PC-9 (cell line): Measurements from ENCODE around the gene RIPOR3. TPM values are rescaled to one million over a fixed set of nuclear protein-coding genes. Genes with fewer than 3 reads are reported as not detected.

ENCODE experiments used
- BruUV-seq: library from RNA; stranded (reverse); fragments of 400-500 nt; replicated peaks from 2 replicates; lab custom pipeline; 2021; lab: Mats Ljungman, UMichigan
- CTCF ChIA-PET: fragments of 300-600 bp; sonication (Branson Sonifier 250); formaldehyde crosslinking; loops from one replicate; lab custom pipeline; 2022; ENCODE audit warnings: antibody characterized with exemption; lab: Charles Lee
- POLR2A ChIA-PET: fragments of 300-600 bp; sonication (Branson Sonifier 250); formaldehyde crosslinking; loops from one replicate; lab custom pipeline; 2022; ENCODE audit warnings: antibody characterized with exemption; ENCODE audit not compliant: unreplicated experiment; lab: Charles Lee
- DNase-seq, 2 experiments: peaks; one replicate each; pipeline versions ENCODE4 v3.0.0 to v3.0.0-alpha.2; 2015 to 2022; ENCODE audit warnings: mixed read lengths in 1 of 2
- H2AFZ ChIP-seq: fragments of 200-600 bp; sonication (generic); 2 replicates; pipeline ENCODE4 v1.8.1; 2017; ENCODE audit warnings: antibody characterized with exemption
- H3F3A ChIP-seq: fragments of 200-600 bp; sonication (generic); 2 replicates; pipeline ENCODE4 v1.8.1; 2017; ENCODE audit warnings: antibody characterized with exemption, mild to moderate bottlenecking, low read depth; ENCODE audit not compliant: insufficient read depth
- H3K27ac ChIP-seq: fragments of 200-600 bp; sonication (generic); 2 replicates; pipeline ENCODE4 v1.6.1; 2016; ENCODE audit warnings: mixed run types
- H3K27me3 ChIP-seq: fragments of 200-600 bp; sonication (generic); 2 replicates; pipeline ENCODE4 v1.6.1; 2016; ENCODE audit warnings: low read depth, mixed run types; ENCODE audit not compliant: insufficient read depth
- H3K36me3 ChIP-seq: fragments of 200-600 bp; sonication (generic); 2 replicates; pipeline ENCODE4 v1.6.1; 2016; ENCODE audit warnings: low read depth, mixed run types
- H3K4me1 ChIP-seq: fragments of 200-600 bp; sonication (generic); replicated peaks from 2 replicates; pipeline ENCODE4 v1.6.1; 2016; ENCODE audit warnings: mixed run types; ENCODE audit not compliant: insufficient read depth
- H3K4me2 ChIP-seq: fragments of 200-600 bp; sonication (generic); 2 replicates; pipeline ENCODE4 v1.6.1; 2017; ENCODE audit warnings: mixed run types
- H3K4me3 ChIP-seq: fragments of 200-600 bp; sonication (generic); 2 replicates; pipeline ENCODE4 v1.6.1; 2016; ENCODE audit warnings: mixed run types
- H3K79me2 ChIP-seq: fragments of 200-600 bp; sonication (generic); 2 replicates; pipeline ENCODE4 v1.6.1; 2017; ENCODE audit warnings: low read depth, mixed run types
- H3K9me2 ChIP-seq: fragments of 200-600 bp; sonication (generic); 2 replicates; pipeline ENCODE4 v1.8.1; 2017; ENCODE audit warnings: mild to moderate bottlenecking; ENCODE audit not compliant: insufficient read depth
- H3K9me3 ChIP-seq: fragments of 200-600 bp; sonication (generic); 2 replicates; pipeline ENCODE4 v1.8.1; 2016; ENCODE audit warnings: low read depth; ENCODE audit not compliant: insufficient read depth
- H4K20me1 ChIP-seq: fragments of 200-600 bp; sonication (generic); 2 replicates; pipeline ENCODE4 v1.8.1; 2017; ENCODE audit not compliant: insufficient read depth
- CTCF ChIP-seq: fragments of 200-600 bp; sonication (generic); conservative IDR thresholded peaks from 2 replicates; pipeline ENCODE4 v1.6.1; 2017; ENCODE audit warnings: mixed run types, antibody characterized with exemption, mild to moderate bottlenecking, moderate library complexity
- EZH2 ChIP-seq: fragments of 200-600 bp; sonication (generic); IDR thresholded peaks from 2 replicates; pipeline ENCODE4 v1.8.0; 2017; ENCODE audit warnings: antibody characterized with exemption, low read depth
- intact Hi-C: fragments of 100-400 bp; cut with micrococcal nuclease; formaldehyde crosslinking; loops from one replicate; pipeline ENCODE4 v1.10.0; 2022; ENCODE audit not compliant: unreplicated experiment
- total RNA-seq: library from RNA; stranded (reverse); gene quantifications from 2 replicates; pipeline ENCODE4 v1.2.3, GENCODE V29; 2021

Gene RIPOR3
- total RNA-seq, 1 experiment from 2014 or later, result 6.3 TPM

GRCh38 chr20:50558483-50558925 lies 132.8 kb downstream of the RIPOR3 start:
- Histone ChIP-seq H3K4me3 (no peak overlapping the region), H4K20me1 (no peaks in the 10 kb centered on the region), H3F3A (peaks cover 41% of the 10 kb centered on the region), H3K27me3 (no peaks in the 10 kb centered on the region), H3K9me3 (no peaks in the 10 kb centered on the region), H3K79me2 (peaks cover 29% of the 10 kb centered on the region), H3K36me3 (peaks cover 29% of the 10 kb centered on the region), H3K27ac (peak overlapping the region; percentile 55), H3K4me2 (no peak overlapping the region), H3K4me1 (peaks cover 32% of the 10 kb centered on the region), H3K9me2 (no peaks in the 10 kb centered on the region), H2AFZ (no peak overlapping the region)
- BruUV-seq, result no TSS peak
- ChIA-PET POLR2A (interaction anchor here (0.7 kb wide), 3 partner anchors 46 to 191 kb away, joined by 3 to 7 read pairs (median 5); no protein-coding TSS in a partner anchor), CTCF (interaction anchor here (0.8 kb wide), 1 partner anchor 73 kb away, joined by 11 read pairs; no protein-coding TSS in a partner anchor)
- TF ChIP-seq CTCF, result no peak
- no peak for TF ChIP-seq EZH2
- intact Hi-C loops, result loop anchor here (1.0 to 10.0 kb wide), 2 partner anchors 17 to 1864 kb away; no protein-coding TSS in a partner anchor
- DNase-seq, result peak; percentile 55 to 64

GRCh38 chr20:50557549-50558134 lies 133.7 kb downstream of the RIPOR3 start:
- H3K27me3 ChIP-seq, result no peaks in the 10 kb centered on the region
- H3K79me2 ChIP-seq, result peaks cover 36% of the 10 kb centered on the region
- intact Hi-C loops, result loop anchor here (1.0 to 10.0 kb wide), 2 partner anchors 16 to 1863 kb away; no protein-coding TSS in a partner anchor
- ChIA-PET CTCF (no interaction called here), POLR2A (no interaction called here)
- TF ChIP-seq CTCF (no peak), EZH2 (no peak)
- peaks cover 20% of the 10 kb centered on the region for H3K36me3 ChIP-seq
- no TSS peak for BruUV-seq
- no peaks in the 10 kb centered on the region for H4K20me1 ChIP-seq
- peak overlapping the region; percentile 55 for H3K27ac ChIP-seq
- H2AFZ ChIP-seq, result no peak overlapping the region
- H3K4me2 ChIP-seq, result no peak overlapping the region
- DNase-seq, result no peak
- H3K4me1 ChIP-seq, result peaks cover 32% of the 10 kb centered on the region
- no peaks in the 10 kb centered on the region for H3K9me2 ChIP-seq
- H3K4me3 ChIP-seq, result no peak overlapping the region
- no peaks in the 10 kb centered on the region for H3K9me3 ChIP-seq
- peaks cover 41% of the 10 kb centered on the region for H3F3A ChIP-seq

GRCh38 chr20:50555662-50556061 lies 135.7 kb downstream of the RIPOR3 start:
- no peak for TF ChIP-seq EZH2
- no peak for TF ChIP-seq CTCF
- DNase-seq, result no peak
- H3K4me3 ChIP-seq, result no peak overlapping the region
- H2AFZ ChIP-seq, result no peak overlapping the region
- H3K79me2 ChIP-seq, result peaks cover 24% of the 10 kb centered on the region
- no peaks in the 10 kb centered on the region for H4K20me1 ChIP-seq
- ChIA-PET CTCF (interaction anchor here (0.7 kb wide), 1 partner anchor 46 kb away, joined by 6 read pairs; the partner anchor contains the start of gene PTPN1), POLR2A (no interaction called here)
- H3K27me3 ChIP-seq, result no peaks in the 10 kb centered on the region
- intact Hi-C loops, result loop anchor here (10.0 kb wide), 1 partner anchor 1861 kb away; no protein-coding TSS in a partner anchor
- H3K27ac ChIP-seq, result no peak overlapping the region
- no TSS peak for BruUV-seq
- H3K9me3 ChIP-seq, result no peaks in the 10 kb centered on the region
- peaks cover 25% of the 10 kb centered on the region for H3F3A ChIP-seq
- no peak overlapping the region for H3K4me2 ChIP-seq
- H3K36me3 ChIP-seq, result peaks cover 11% of the 10 kb centered on the region; the same call in 1 of the 2 replicates
- peaks cover 15% of the 10 kb centered on the region; the same call in 1 of the 2 replicates for H3K4me1 ChIP-seq
- no peaks in the 10 kb centered on the region for H3K9me2 ChIP-seq
